NCI-H1930 (cell line): ENCODE results near the gene GCNT1.
"Not testable (repeated sequence)": the region's sequence is repeated elsewhere in the genome, so short reads cannot be mapped to it uniquely, and the experiment has no call there.

Source experiments
- DNase-seq, 2 experiments: peaks; one replicate each; lab custom pipeline; 2025; lab: John Stamatoyannopoulos, UW

GCNT1 gene

DNA sequence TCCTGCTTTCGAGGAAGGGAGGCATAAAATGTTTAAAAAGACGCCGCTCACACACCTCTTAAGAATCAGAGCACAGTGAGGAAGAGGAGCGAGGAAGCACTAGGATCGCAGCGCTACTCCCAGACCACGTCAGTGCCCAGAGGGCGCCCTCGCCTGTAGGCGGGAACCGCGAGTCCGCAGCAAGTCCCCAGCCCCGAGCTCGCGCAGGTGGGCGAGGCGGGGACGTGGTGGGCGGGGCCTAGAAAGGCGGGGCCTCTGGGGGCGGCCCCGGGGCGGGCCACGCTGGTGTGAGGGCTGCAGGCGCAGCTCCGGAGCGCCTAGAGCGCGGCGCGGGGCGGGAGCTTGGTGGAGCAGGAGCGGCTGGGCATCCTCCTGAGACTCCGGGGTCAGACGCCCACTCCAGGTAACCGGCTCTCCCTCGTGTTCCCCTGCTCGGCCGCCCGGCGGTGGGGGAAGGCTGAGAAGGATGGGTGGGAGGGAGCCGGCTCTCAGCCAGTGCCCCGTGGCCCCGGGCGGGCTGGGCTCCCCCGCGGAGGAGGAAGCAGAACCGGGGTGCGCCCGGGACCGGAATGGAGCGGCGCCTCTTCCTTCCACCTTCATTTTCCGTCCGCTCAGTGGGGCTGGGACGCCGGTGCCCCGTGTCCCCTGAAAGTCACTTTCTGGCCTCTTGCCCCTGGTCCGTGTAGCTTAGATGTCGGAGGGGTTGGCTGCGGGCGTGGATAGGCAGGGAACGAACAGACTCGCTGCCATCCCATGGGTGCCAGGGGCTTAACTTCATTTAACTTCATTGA, at the start of gene GCNT1:
Gene GCNT1, plus strand, starts transcription at position 280 of the 791 bp plus-strand sequence. CDS start 43,200 bp downstream, outside the sequence.
- DNase-seq, result peak; percentile 86 to 91

DNA sequence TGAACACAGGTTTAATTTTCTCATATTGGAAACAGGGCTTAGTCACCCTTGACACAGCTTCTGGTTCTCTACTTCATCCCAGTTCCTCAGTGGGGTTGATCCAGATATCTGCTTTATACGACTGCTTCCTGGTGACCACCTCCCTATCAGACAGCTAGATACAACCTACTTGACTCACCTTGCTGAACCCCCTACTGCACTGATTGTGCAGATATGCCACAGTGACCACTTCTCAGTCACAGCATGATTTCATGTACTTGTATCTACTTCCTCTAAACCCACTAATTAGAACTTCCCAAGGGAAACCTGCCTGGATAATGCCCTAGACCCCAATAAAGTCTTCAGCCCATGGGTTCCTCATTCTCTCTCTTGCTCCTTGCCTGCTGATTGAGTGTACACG, 46.3 kb upstream of the GCNT1 start:
- no peak for DNase-seq

DNA sequence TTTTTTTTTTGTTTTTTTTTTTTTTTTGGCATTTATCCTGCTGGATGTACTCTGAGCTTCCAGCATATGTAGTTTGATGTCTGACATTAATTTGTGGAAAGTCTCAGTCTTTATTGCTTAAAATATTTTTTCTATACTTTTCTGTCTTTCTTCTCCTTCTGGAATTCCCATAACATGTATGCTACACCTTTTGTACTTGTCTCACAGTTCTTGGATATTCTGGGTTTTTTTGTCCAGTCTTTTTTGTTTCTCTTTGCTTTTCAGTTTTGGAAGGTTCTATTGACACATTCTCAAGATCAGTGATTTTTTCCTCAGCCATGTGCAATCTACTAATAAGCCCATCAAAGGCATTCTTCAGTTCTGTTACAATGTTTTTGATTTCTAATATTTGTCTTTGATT, 45.3 kb upstream of the GCNT1 start:
- no peak for DNase-seq

DNA sequence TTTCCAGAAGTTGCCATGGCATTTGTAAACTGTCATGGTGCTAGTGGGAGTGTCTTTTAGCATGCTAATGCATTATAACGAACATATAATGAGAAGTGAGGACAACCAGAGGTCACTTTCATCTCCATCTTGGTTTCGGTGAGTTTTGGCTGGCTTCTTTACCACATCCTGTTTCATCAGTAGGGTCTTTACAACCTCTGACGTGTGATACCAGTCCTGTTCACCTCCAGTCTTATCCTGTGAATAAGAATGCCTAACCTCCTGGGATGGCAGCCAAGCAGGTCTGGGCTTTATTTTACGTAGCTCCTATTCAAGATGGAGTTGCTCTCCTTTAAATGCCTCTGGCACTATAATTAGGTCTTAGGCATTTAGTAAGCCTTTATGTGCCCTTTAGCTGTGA, 44.3 kb upstream of the GCNT1 start:
- DNase-seq, result no peak

DNA sequence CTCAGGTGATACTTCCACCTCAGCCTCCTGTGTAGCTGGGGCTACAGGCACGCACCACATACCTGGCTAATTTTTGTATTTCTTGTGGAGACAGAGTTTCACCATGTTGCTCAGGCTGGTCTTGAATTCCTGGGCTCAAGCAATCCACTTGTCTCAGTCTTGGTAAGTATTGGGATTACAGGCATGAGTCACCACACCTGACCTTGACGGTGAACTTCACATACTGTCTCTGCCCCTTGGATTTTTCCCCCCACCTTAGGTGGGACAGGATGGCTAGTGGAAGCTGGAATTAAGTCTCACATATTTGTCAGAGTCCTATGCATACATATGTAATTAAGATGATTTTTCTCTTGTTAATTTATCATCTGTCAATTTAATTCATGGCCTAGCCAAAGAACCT, 43.8 kb upstream of the GCNT1 start:
- no peak for DNase-seq

DNA sequence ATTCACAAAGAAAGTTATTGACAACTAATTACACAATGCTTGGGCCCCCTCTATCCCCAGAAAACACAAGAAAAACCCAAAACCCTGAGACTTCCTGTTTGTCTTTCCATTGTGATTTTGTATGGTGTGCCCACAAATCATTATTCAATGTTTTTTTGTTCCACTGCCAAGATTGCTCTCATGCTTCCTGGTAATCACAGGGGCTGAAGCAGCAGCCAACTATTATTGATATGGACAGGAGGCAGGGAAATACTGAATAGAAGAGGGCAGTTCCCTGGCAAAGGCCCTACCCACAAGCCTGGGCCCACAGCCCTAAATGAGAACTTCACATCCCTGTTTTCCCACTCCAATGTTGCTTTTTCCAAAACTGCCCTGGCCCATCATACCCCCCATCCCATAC, 43.3 kb upstream of the GCNT1 start:
- no peak for DNase-seq

DNA sequence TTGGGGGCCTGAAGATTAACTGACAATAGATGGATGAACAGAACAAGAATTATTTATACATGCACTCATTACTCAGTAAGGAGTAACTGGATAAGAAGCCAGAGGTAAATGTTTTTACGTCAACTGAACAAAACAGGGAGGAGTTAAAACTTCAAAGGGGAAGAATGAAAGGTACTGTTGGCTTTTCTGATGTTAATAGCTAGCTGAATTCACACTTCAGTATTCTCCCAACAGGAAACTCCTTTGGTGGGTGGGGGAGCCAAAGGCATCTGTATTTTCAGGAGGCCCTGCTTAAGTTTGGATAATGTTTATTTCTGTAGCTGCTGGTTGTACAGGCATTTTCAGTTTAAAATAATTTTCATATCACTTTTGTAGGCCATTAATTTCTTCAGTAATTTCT, 41.6 kb upstream of the GCNT1 start:
- no peak for DNase-seq

DNA sequence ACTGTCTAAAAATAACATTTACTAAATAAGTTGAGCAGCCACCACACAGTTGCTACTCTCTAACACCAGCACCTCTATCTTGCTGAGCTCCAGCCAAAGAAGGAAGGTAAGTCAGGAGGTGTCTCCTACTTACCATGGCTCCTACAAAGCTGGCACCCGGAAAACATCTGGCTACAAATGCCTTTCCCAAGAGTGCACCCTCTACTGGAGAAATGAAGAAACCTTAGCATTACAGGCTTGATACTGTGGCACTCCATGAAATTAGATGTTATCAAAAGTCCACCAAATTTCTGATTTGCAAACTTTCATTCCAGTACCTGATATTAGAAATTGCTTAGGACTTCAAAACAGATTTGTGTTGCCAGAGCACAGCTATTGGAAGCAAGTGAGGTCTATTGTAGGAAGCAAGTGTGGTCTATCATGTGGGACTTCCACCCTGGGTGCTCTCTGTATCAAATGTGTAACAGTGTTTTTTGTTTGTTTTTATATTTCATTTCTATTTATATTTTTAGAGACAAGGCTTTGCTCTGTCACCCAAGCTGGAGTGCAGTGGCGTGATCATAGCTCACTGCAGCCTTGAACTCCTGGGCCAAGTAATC, 39.1 kb upstream of the GCNT1 start:
- peak in 1 of 2 experiments; percentile 9 for DNase-seq

DNA sequence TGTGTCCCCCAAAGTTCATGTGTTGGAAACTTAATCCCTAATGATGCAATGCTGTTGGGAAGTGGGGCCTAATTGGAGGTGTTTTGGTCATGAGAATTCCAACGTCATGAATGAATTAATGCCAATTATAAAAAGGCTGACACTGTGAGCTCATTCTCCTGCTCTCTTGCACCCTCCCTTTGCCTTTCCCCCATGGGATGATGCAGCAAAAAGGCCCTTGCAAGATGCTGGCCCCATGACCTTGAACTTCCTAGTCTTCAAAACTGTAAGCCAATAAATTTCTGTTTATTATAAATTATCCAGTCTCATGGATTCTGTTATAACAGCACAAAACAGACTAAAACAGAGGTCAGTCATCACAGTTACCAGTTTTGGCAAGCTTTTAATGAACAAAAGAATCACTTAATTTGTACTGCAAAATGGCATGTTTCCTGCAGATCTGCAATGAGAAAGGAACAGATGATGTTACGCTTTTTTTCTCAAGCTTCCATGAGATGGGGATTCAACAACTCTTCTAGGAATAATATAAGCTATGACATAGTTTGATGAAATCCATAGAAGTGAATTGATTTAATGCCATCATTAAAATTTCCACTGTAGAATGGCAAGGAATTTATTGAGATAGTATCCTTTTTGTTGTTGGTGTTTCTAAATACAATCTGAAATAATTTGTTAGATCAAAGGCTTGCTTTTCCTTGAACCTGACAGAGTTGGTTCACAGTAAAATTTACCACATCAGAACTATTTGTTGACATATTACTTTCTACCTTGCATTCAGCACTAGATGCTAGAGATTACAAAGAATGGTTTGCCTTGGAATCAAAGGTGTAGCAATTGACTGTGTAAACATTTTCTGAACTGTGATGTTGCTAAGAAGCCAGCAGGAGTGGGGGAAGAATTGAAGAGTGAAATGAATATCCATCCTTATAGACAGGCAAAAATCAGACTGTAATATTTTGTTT, 35.5 kb upstream of the GCNT1 start:
- DNase-seq, result no peak

DNA sequence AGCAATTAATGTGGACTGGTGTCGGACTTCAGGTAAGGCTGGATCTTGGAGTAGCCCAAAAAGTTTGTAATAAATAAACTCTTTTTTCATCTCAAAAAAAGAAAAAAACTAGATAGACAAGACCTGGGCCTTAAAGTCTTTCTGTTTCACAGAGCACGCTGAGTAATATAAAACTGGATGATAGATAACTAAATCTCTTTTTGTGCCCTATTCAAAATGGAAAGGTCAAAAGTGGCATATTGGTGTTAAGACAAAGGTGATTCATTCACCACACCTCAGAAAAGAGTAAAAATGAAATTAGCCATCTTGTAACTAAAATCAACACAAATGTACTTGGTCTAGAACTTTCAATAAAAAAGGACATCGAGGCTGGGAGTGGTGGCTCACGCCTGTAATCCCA, 34.5 kb upstream of the GCNT1 start:
- no peak for DNase-seq

DNA sequence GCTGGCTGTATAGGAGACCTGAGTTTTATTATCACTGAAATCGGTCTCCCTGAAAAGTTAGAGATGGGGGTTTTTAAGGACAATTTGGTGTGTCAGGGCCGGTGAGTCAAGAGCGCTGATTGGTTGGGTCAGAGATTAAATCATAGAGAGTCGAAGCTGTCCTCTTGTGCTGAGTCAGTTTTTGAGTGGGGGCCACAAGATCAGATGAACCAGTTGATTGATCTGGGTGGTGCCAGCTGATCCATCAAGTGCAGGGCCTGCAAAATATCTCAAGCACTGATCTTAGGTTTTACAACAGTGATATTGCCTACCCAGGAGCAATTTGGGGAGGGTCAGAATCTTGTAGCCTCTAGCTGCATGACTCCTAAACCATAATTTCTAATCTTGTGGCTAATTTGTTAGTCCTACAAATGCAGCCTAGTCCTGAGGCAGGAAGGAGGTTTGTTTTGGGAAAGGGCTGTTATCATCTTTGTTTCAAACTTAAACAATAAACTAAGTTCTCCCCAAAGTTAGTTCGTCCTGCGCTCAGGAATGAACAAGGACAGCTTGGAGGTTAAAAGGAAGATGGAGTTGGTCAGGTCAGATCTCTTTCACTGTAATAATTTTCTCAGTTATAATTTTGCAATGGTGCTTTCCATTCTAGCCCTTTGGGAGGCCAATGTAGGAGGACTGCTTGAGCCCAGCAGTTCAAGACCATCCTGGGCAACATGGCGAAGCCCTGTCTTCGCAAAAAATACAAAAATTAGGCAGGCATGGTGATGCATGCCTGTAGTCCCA, 33.1 kb upstream of the GCNT1 start:
- no peak for DNase-seq

DNA sequence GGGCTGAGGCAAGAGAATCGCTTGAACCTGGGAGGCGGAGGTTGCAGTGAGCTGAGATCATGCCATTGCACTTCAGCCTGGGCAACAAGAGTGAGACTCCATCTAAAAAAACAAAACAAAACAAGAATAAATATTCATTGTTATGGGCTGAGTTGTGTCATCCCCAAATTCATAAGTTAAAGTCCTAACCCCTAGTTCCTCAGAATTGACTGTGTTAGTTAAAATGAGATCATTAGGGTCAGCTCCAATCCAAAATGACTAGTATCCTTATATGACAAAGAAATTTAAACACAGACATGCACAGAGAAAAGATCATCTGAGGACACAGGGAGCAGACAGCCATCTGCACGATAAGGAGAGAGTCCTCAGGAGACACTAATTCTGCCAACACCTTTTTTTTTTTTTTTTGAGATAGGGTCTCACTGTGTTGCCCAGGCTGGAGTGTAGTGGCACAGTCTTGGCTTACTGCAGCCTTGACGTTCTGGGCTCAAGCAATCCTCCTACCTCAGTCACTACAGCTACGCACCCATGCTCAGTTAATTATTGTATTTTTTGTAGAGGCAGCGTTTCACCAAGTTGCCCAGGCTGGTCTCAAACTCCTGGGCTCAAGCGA, 32.1 kb upstream of the GCNT1 start:
- no peak for DNase-seq

DNA sequence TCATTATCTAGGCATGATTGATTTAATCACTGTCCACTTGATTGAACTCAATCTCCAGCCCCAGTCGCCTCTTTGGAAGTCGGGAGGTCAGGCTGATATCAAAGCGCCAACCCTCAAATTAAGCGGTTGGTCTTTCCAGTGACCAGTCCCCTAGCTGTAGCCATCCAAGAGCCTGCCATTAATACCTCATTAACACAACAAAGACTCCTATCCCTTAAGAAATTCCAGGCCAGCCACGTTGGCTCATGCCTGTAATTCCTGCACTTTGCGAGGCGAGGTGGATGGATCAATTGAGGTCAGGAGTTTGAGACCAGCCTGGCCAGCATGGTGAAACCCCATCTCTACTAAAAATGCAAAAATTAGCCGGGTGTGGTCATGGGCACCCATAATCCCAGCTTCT, 27.4 kb upstream of the GCNT1 start:
- no peak for DNase-seq

DNA sequence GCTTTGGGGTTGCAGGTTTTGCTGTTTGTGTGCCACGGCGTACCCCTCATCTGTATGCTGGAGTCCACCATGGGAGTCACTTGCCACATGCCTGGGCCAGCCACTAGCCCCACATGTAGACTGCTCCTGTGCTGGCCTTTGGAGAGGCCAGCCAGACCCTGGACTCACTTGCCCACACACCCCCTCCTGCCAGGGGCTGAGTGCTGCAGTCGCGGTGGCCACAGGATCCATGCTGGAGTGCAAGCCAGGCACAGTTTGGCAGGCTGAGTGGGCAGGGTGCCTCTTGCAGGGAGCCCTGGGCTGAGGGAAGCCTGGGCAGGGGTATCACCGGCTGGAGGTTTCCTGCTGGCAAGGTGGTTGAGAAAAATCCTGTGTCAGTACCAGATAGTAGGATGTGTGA, 25.6 kb upstream of the GCNT1 start:
- DNase-seq, result no peak

DNA sequence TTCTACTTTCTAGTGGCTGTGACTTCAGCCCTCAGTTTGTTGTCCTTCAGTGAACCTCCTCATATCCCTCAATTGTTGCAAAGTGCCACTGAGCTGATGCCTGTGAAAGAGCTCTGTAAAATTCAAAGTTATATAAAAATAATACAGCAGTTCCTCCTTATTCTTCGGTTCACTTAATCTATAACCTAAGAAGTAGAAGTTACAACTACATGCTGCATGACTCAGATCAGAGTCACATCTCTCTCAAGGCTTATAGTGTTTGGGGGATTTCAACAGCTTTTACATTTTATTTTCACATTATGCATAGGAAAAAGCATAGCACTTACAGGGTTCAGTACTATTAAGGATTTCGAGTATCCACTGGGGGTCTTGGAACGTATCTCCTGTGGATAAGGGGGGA, 25.1 kb upstream of the GCNT1 start:
- DNase-seq, result no peak

DNA sequence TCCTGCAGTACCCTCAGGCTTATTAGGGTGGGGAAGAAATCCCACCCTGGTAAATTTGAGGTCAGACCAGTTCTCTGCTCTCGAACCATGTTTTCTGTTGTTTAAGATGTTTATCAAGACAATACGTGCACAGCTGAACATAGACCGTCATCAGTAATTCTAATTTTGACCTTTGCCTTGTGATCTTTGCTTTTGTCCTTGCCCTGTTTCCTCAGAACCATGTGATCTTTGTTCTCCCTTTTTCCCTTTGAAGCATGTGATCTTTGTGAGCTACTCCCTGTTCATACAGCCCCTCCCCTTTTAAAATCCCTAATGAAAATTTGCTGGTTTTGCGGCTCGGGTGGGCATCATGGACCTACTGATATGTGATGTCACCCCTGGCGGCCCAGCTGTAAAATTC, 24.1 kb upstream of the GCNT1 start:
- DNase-seq, result not testable (repeated sequence)

DNA sequence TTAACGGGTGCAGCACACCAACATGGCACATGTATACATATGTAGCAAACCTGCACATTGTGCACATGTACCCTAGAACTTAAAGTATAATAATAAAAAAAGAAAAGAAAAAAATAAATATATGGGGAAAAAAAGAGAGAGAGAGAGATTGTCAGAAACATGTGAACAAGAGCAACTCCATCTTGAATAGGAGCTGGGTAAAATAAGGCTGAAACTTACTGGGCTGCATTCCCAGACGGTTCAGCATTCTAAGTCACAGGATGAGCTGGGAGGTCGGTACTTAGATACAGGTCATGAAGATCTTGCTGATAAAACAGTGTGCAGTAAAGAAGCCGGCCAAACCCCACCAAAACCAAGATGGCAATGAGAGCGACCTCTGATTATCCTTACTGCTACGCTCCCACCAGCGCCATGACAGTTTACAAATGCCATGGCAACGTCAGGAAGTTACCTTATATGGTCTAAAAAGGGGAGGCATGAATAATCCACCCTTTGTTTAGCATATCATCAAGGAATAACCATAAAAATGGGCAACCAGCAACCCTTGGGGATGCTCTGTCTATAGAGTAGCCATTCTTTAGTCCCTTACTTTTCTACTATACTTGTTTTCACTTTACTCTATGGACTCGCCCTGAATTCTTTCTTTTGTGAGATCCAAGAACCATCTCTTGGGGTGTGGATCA, 21.8 kb upstream of the GCNT1 start:
- DNase-seq, result not testable (repeated sequence)

DNA sequence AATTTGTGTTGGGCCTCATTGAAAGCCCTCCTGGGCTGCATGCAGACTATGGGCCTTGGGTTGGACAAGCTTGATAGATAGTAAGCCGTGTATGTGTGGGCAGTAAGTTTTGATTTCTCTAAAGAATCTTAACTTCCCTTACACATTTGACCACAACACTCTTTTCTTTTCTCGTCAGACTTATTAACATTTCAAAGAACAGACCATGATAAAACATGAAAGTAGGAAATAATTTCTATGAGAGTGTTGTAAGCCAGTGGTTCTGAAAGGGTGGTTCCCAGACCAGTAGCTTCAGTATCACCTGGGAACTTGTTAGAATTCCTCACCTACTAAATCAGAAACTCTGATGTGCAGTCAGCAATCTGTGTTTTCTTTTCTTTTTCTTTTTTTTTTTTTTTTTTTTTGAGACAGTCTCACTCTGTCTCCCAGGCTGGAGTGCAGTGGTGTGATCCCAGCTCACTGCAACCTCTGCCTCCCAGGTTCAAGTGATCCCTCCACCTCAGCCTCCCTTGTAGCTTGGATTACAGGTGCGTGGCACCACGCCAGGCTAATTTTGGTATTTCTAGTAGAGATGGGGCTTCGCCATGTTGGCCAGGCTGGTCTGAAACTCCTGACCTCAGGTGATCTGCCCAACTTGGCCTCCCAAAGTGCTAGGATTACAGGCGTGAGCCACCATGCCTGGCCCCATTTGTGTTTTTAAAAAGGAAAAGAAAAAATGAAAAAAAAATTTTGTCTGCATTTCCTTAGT, 20.0 kb upstream of the GCNT1 start:
- DNase-seq, result no peak

DNA sequence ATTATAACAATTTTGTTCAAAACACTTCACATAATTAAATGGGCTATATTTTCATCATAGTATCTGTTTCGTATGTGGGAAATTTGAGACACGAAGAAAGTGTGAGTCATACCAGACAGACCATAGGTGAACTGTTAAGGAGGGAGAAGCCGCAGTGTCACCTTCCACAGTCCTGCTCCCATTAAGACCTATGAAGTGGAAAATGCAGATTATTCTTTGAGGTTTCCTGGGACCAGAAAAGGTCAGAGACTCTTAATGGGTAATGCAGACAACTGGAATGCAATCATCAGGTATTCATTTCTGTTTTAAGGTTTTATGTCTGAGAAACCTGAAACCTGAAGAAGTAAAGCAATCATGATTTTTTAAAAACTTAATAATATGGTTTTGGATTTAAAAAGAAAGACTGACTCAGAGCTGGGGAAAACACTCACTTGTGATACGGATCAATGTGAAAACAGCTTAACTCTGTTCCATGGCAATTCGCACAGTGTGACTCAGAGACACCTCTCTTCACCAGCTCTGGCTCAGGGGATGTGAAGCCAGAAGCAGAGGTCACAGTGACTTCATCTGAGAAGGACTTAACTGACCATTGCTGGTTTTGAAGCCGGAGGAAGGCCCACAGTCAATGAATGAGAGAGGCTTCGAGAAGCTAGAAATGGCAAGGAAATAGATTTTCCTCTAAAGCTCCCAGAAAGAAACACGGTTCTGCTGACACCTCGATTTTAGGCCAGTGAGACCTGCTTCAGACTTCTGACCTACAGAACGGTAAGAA, 17.2 kb upstream of the GCNT1 start:
- no peak for DNase-seq
